GM19025 (cell line): Measurements from ENCODE around the gene CCBE1.

Experiments
- ATAC-seq: cut with Tn5 transposase; IDR thresholded peaks from one replicate; pipeline ENCODE4 v1.9.1; 2021; ENCODE audit warnings: mild to moderate bottlenecking, low read depth, moderate library complexity; ENCODE audit not compliant: unreplicated experiment

Gene CCBE1

GRCh38 chr18:59512025-59512755 lies 185.0 kb downstream of the CCBE1 start:
- ATAC-seq = no peak

GRCh38 chr18:59509481-59510442 lies 187.5 kb downstream of the CCBE1 start:
- ATAC-seq = no peak

GRCh38 chr18:59505356-59505755 lies 191.9 kb downstream of the CCBE1 start:
- no peak for ATAC-seq

- ATAC-seq = no peak
Observed at GRCh38 chr18:59502274-59503175, 194.7 kb downstream of the CCBE1 start.

- ATAC-seq = no peak
Observed at GRCh38 chr18:59501920-59502273, 195.3 kb downstream of the CCBE1 start.

GRCh38 chr18:59500765-59501164 lies 196.5 kb downstream of the CCBE1 start:
- no peak for ATAC-seq

GRCh38 chr18:59498506-59499086 lies 198.6 kb downstream of the CCBE1 start:
- ATAC-seq = no peak

- no peak for ATAC-seq
Observed at GRCh38 chr18:59492756-59493421, 204.3 kb downstream of the CCBE1 start.

GRCh38 chr18:59488899-59489298 lies 208.3 kb downstream of the CCBE1 start:
- no peak for ATAC-seq

- ATAC-seq = no peak
Observed at GRCh38 chr18:59485382-59485781, 211.8 kb downstream of the CCBE1 start.

GRCh38 chr18:59484561-59485328 lies 212.5 kb downstream of the CCBE1 start:
- no peak for ATAC-seq

- no peak for ATAC-seq
Observed at GRCh38 chr18:59484131-59484530, 213.1 kb downstream of the CCBE1 start.

- no peak for ATAC-seq
Observed at GRCh38 chr18:59481436-59481835, 215.8 kb downstream of the CCBE1 start.

- no peak for ATAC-seq
Observed at GRCh38 chr18:59479776-59480175, 217.4 kb downstream of the CCBE1 start.

GRCh38 chr18:59478591-59478990 lies 218.6 kb downstream of the CCBE1 start:
- no peak for ATAC-seq

- ATAC-seq = no peak
Observed at GRCh38 chr18:59477849-59478248, 219.4 kb downstream of the CCBE1 start.

- no peak for ATAC-seq
Observed at GRCh38 chr18:59470561-59471121, 226.6 kb downstream of the CCBE1 start.

GRCh38 chr18:59469463-59470180 lies 227.6 kb downstream of the CCBE1 start:
- no peak for ATAC-seq
